Fibroblast of lung (primary cell): Measurements from ENCODE around the gene RNGTT. TPM values are rescaled to one million over a fixed set of nuclear protein-coding genes. Genes with fewer than 3 reads are reported as not detected.

ENCODE experiments used
- DNase-seq, 2 donors: peaks; one replicate each; pipeline versions ENCODE4 v3.0.0 to v3.0.0-alpha.2; 2010; ENCODE audit warnings: low read depth in 2 of 2
- H2AFZ ChIP-seq: 2 replicates; pipeline ENCODE4 v1.5.1; 2012; ENCODE audit warnings: low read length, control low read depth, inconsistent platforms
- H3K27ac ChIP-seq: 2 replicates; pipeline ENCODE4 v1.5.1; 2011; ENCODE audit warnings: low read length, control low read depth; ENCODE audit not compliant: insufficient read depth
- H3K27me3 ChIP-seq: 2 replicates; pipeline ENCODE4 v1.5.1; 2011; ENCODE audit warnings: mild to moderate bottlenecking, low read length; ENCODE audit not compliant: control insufficient read depth, insufficient read depth
- H3K36me3 ChIP-seq: 2 replicates; pipeline ENCODE4 v1.5.1; 2011; ENCODE audit warnings: low read length; ENCODE audit not compliant: control insufficient read depth, insufficient read depth
- H3K4me1 ChIP-seq: 2 replicates; pipeline ENCODE4 v1.5.1; 2011; ENCODE audit warnings: low read length; ENCODE audit not compliant: control insufficient read depth, insufficient read depth; ENCODE audit errors: extremely low read depth
- H3K4me2 ChIP-seq: 2 replicates; pipeline ENCODE4 v1.5.1; 2011; ENCODE audit warnings: low read length, control low read depth; ENCODE audit not compliant: insufficient read depth; ENCODE audit errors: extremely low read depth
- H3K4me3 ChIP-seq, 4 experiments: fragments of 200-600 bp in 1 of 4; sonication (generic) in 1 of 4; replicated peaks in 1 of 4; 2 replicates each; pipeline ENCODE4 v1.5.1; 2011 to 2016; ENCODE audit warnings: low read length in 4 of 4, low read depth in 3 of 4, mild to moderate bottlenecking in 3 of 4, control low read depth in 2 of 4, inconsistent platforms in 1 of 4, mixed read lengths in 1 of 4; ENCODE audit not compliant: insufficient read depth in 1 of 4; ENCODE audit errors: control extremely low read depth in 1 of 4
- H3K79me2 ChIP-seq: 2 replicates; pipeline ENCODE4 v1.5.1; 2012; ENCODE audit warnings: mild to moderate bottlenecking, low read length, inconsistent platforms; ENCODE audit not compliant: control insufficient read depth, insufficient read depth
- H3K9ac ChIP-seq: 2 replicates; pipeline ENCODE4 v1.5.1; 2011; ENCODE audit warnings: mild to moderate bottlenecking, low read length, control low read depth; ENCODE audit not compliant: insufficient read depth
- H3K9me3 ChIP-seq: 2 replicates; pipeline ENCODE4 v1.5.1; 2012; ENCODE audit warnings: low read depth, low read length; ENCODE audit not compliant: control insufficient read depth, insufficient read depth
- H4K20me1 ChIP-seq: 2 replicates; pipeline ENCODE4 v1.5.1; 2011; ENCODE audit warnings: low read length; ENCODE audit not compliant: control insufficient read depth, insufficient read depth; ENCODE audit errors: extremely low read depth
- EZH2 ChIP-seq: IDR thresholded peaks from 2 replicates; pipeline ENCODE4 v1.5.1; 2012; ENCODE audit warnings: low read length, control low read depth, mild to moderate bottlenecking; ENCODE audit errors: missing control alignments
- polyA plus RNA-seq, 2 donors: library from polyadenylated mRNA; depleted of rRNA in 1 of 2; stranded (reverse) in 1 of 2; unstranded in 1 of 2; fragments of >200 nt; gene quantifications; 2 replicates each; pipeline ENCODE4 v1.2.1, GENCODE V29; 2011 to 2012; ENCODE audit warnings: missing spikeins in 1 of 2
- total RNA-seq: library from RNA; depleted of rRNA; stranded (reverse); fragments of >200 nt; gene quantifications from 2 replicates; pipeline ENCODE4 v1.2.1, GENCODE V29; 2014
- TF ChIP-seq, protein P1 (sequence below), 2 donors: IDR thresholded peaks in 1 of 2; conservative IDR thresholded peaks in 1 of 2; 1 replicate in 1 of 2; 2 replicates in 1 of 2; pipeline ENCODE4 v1.5.1; 2011 to 2012; ENCODE audit warnings: low read length in 2 of 2, control low read depth in 1 of 2, inconsistent platforms in 1 of 2, low read depth in 1 of 2, mild to moderate bottlenecking in 1 of 2

The RNGTT gene
- total and polyA plus RNA-seq, 2 donors (not counting 1 experiment from before 2014, with no cell fraction given), result 10.7 to 12.7 TPM

GRCh38 chr6:88890394-88890793 is 73.0 kb downstream of the RNGTT start:
- no peak overlapping the region for H3K27ac ChIP-seq
- no peak overlapping the region for H3K4me3 ChIP-seq
- H3K79me2 ChIP-seq, result no peaks in the 10 kb centered on the region
- no peak overlapping the region for H3K9ac ChIP-seq
- H4K20me1 ChIP-seq, result no peaks in the 10 kb centered on the region
- no peaks in the 10 kb centered on the region for H3K27me3 ChIP-seq
- no peak for TF ChIP-seq EZH2
- TF ChIP-seq, protein P1, sequence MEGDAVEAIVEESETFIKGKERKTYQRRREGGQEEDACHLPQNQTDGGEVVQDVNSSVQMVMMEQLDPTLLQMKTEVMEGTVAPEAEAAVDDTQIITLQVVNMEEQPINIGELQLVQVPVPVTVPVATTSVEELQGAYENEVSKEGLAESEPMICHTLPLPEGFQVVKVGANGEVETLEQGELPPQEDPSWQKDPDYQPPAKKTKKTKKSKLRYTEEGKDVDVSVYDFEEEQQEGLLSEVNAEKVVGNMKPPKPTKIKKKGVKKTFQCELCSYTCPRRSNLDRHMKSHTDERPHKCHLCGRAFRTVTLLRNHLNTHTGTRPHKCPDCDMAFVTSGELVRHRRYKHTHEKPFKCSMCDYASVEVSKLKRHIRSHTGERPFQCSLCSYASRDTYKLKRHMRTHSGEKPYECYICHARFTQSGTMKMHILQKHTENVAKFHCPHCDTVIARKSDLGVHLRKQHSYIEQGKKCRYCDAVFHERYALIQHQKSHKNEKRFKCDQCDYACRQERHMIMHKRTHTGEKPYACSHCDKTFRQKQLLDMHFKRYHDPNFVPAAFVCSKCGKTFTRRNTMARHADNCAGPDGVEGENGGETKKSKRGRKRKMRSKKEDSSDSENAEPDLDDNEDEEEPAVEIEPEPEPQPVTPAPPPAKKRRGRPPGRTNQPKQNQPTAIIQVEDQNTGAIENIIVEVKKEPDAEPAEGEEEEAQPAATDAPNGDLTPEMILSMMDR (conservative IDR thresholded peaks at IDR 0.05 in 1 of 2, IDR thresholded peaks at IDR 0.05 in 1 of 2; ENCODE audit: low read depth in 1 of 2, low read length in 2 of 2), result no peak
- no peaks in the 10 kb centered on the region for H3K36me3 ChIP-seq
- no peak for DNase-seq
- no peaks in the 10 kb centered on the region for H3K9me3 ChIP-seq
- no peaks in the 10 kb centered on the region for H3K4me1 ChIP-seq
- no peak overlapping the region for H2AFZ ChIP-seq
- no peak overlapping the region for H3K4me2 ChIP-seq

- Histone ChIP-seq H3K9ac (no peak overlapping the region), H3K4me2 (no peak overlapping the region), H3K9me3 (no peaks in the 10 kb centered on the region)
These were observed 79.1 kb downstream of the RNGTT start for GRCh38 chr6:88884361-88884760.

GRCh38 chr6:88882536-88882935 is 80.9 kb downstream of the RNGTT start:
- no peaks in the 10 kb centered on the region for H3K36me3 ChIP-seq
- DNase-seq, result no peak
- H3K4me3 ChIP-seq, result no peak overlapping the region
- no peak overlapping the region for H3K27ac ChIP-seq
- H4K20me1 ChIP-seq, result no peaks in the 10 kb centered on the region
- no peaks in the 10 kb centered on the region for H3K4me1 ChIP-seq
- H3K9ac ChIP-seq, result no peak overlapping the region
- no peak for TF ChIP-seq EZH2
- TF ChIP-seq, protein P1 (conservative IDR thresholded peaks at IDR 0.05 in 1 of 2, IDR thresholded peaks at IDR 0.05 in 1 of 2; ENCODE audit: low read depth in 1 of 2, low read length in 2 of 2), result no peak
- H3K4me2 ChIP-seq, result no peak overlapping the region
- no peak overlapping the region for H2AFZ ChIP-seq
- no peaks in the 10 kb centered on the region for H3K27me3 ChIP-seq
- no peaks in the 10 kb centered on the region for H3K9me3 ChIP-seq
- no peaks in the 10 kb centered on the region for H3K79me2 ChIP-seq

More at GRCh38 chr6:88884361-88884760, 79.1 kb downstream of the RNGTT start:
- H3K4me3 ChIP-seq, result no peak overlapping the region
- no peaks in the 10 kb centered on the region for H3K4me1 ChIP-seq
- H3K79me2 ChIP-seq, result no peaks in the 10 kb centered on the region
- H3K27me3 ChIP-seq, result no peaks in the 10 kb centered on the region
- H3K36me3 ChIP-seq, result no peaks in the 10 kb centered on the region
- H3K27ac ChIP-seq, result no peak overlapping the region
- H2AFZ ChIP-seq, result no peak overlapping the region
- DNase-seq, result no peak
- TF ChIP-seq EZH2, result no peak
- TF ChIP-seq, protein P1 (conservative IDR thresholded peaks at IDR 0.05 in 1 of 2, IDR thresholded peaks at IDR 0.05 in 1 of 2; ENCODE audit: low read depth in 1 of 2, low read length in 2 of 2), result no peak
- no peaks in the 10 kb centered on the region for H4K20me1 ChIP-seq
